Inferior parietal cortex (tissue), 1 donor: ENCODE results near the gene RCC1.
"Not testable (repeated sequence)": the region's sequence is repeated elsewhere in the genome, so short reads cannot be mapped to it uniquely, and the experiment has no call there.

ENCODE experiments used
- DNase-seq: peaks from one replicate; pipeline ENCODE4 v3.0.0-alpha.2; 2016; ENCODE audit errors: extremely low spot score

RCC1 gene

GRCh38 chr1:28548318-28548717 is 42.5 kb downstream of the RCC1 start:
- no peak for DNase-seq

GRCh38 chr1:28551381-28551780 is 45.5 kb downstream of the RCC1 start:
- no peak for DNase-seq

DNA sequence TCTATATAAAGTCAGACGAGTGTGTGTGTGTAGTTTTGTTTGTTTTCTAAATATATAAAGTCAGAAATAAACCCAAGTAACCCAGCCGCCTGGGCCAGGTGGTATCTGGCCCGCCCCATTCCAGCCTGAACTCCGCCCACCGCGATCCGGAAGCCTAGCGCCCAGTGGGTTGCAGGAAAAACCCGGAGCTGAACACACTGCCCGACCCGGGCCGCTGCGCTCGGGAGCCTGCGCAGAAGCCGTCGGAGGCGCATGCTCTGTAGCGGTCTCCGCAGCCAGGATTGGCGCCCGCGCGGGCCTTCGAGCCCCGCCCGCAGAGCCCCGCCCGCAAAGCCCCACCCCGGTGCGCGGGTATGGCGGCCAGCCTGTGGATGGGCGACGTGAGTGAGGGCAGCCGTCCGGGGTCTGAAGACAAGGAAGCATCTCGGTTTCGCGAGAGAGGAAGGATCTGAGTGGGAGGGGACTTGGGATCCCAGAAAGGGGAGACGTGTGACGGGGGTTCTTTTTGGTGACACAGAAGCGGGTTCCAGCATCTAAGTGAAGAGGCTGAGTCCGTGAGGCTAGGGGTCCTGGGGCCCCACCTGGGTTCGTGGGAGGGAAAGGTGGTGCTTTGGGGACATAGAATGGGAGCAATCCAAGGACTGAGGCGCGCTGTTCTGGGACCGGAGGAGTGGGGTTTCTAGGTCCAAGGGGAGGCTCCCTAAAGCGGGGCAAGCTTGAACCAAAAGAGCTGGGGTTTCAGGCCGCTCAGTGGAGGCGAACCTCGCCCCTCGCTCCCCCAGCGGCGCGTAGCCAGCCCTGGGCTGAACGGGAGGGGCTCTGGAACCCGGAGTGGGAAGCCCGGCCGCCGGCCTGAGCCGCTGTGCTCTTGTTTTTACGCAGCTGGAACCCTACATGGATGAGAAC is 47.2 kb downstream of the RCC1 start, which contains the start of gene TRNAU1AP:
Gene TRNAU1AP (plus strand): TSS at position 328 of the 906 bp plus-strand sequence. CDS start 26 bp downstream, at position 354.
- peak; percentile 96 for DNase-seq

- DNase-seq: no peak
These were observed 55.0 kb downstream of the RCC1 start for GRCh38 chr1:28560886-28561285.

DNA sequence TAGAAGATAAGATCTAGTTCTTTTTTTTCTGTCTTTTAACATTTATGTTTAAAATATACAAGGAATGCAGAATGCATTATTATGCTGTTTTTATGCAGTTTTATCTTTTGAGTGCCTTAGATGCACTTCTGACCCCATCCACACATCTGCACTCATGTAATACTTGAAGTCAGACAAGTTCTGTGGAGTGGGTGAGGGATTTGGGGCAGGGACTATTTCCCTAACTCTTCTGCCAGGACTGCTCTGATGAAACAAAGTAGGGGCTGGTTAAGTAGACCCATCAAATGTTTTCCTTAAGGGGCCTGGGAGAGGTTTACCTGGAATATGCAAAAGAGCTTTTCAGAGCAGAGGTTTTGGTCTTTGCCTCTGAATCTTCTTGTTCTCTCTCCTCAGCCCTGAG is 58.5 kb downstream of the RCC1 start:
- no peak for DNase-seq

GRCh38 chr1:28565040-28565439 is 59.2 kb downstream of the RCC1 start:
- DNase-seq: no peak

- no peak for DNase-seq
These were observed 59.9 kb downstream of the RCC1 start for GRCh38 chr1:28565726-28566125.

DNA sequence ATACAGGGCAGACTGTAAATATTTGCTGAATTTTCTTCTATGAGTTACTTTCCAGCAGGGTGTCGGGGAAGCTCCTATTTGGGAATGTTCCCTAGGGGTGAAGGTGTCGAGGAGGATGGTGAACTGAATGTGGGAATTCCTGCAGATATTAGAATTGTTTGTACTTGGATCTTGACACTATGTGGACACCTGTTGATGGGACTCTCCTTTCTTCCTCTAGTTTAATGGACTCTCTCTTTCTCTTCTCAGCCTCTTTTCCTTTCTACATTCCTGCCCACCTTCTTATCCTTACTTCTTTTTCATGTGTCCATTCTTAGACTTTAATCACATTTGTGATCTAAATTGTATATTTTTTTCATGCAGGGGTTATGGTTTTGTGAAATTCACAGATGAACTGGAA is 61.1 kb downstream of the RCC1 start:
- no peak for DNase-seq

GRCh38 chr1:28571911-28572310 is 66.1 kb downstream of the RCC1 start:
- no peak for DNase-seq

DNA sequence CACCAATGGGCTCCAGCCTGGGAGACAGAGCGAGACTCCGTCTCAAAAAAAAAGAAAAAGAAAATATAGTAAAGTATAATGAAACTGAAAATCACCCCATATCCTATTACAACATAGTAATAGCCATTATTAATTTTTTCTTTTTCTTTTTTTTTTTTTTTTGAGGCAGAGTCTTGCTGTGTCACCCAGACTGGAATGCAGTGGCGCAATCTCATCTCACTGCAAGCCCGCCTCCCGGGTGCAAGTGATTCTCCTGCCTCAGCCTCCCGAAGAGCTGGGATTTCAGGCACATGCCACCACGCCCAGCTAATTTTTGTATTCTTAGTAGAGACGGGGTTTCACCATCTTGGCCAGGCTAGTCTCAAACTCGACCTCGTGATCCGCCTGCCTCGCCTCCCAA is 67.0 kb downstream of the RCC1 start:
- DNase-seq: not testable (repeated sequence)

GRCh38 chr1:28573564-28573963 is 67.7 kb downstream of the RCC1 start:
- no peak for DNase-seq

DNA sequence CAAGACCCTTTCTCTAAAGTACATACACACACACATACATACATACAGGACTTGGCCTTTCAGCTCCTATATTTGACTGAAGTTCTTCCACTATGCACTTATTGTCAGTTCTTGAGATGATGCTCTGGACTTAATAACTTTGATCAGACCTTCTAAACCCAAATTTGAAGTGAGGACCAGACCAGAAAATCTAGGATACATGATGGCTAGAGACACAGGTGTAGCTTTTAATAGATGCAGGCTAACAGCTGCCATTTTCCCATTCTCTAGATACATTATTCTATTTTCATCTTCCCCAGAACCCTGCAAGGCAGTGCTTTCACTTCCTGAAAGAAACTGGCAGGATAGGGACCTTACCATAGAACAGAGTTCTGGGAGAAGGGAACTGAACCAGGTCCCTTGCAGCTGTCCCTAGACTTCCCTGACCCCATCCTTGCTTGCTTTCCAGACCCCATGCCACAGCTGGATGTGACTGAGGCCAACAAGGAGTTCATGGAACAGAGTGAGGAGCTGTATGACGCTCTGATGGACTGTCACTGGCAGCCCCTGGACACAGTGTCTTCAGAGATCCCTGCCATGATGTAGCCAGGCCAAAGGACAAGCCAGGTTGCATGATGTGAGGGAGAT is 71.3 kb downstream of the RCC1 start:
- DNase-seq: no peak

DNA sequence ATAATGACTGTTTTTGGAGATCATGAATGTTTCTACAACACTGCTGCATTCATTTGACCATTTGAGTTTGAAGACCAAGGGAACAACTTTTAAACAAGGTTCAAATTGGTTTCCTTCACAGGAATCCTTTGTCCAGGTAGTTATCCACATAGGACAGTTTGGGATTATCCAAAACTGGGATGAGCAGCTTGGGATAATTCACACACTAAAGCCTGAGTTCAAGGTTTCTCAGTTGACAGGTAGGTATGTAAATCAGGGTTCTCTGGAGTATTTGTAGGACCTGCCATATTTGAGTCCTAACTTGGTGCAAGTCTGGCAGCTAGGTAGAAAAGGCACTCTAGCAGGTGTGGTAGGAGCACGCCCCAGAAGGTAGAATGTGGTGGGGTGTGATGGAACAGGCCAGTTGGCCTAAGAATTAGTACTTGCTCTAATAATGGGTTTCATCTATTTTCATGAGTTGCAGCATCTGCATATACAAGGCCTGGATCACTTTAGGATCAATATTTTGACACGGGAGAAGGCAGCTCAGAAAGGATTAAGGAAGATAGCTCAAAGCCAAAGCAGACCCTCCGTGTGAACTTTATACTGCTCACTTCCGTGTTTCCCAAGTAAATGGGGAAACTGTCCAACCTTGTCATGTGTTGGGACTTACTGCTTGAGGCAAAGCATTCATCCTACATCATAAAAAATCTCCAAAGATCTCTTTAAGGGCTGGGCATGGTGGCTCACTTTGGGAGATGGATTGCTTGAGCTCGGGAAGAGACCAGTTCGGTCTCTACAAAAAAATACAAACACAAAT is 72.1 kb downstream of the RCC1 start:
- no peak for DNase-seq

DNA sequence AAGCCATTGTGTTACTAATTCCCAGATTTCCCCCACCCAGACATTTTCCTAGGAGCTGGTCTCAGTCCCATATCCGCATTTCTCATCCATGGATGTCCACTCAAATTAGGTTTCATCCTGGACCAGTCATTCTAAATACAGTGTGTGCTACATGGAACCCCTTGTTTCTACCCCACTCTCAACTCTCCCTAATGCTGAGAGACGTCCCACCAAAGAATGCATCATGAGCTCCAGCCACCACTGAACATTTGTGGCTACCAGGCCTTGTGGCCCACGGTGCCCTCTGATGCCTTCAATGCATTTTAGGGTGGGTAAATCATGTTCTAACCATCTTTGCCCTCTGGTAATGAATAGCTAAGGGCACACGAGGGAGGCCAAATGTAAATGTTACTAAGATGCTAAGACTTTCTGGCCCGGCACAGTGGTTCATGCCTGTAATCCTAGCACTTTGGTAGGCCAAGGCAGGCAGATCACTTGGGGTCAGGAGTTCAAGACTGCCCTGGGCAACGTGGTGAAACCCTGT is 72.9 kb downstream of the RCC1 start:
- DNase-seq: no peak

DNA sequence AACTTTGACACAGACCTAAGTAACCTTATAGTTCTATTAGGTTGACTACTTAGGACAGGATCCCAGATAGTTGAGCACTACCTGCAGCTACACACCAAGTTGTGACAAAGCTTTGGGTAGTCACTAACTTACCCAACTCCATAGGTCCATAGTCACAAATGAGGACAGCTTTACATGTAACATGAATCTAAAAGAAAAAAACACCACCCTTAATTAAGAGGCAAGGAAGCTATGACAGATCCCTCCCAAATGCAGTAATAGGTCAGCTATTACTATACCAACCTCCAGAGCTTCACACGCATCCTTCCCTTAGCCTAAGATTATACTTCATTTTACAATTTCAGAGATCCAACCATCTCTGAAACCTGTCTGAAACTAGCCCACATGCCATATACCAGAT is 73.6 kb downstream of the RCC1 start:
- DNase-seq: no peak

- DNase-seq: peak; percentile 36
These were observed 75.1 kb downstream of the RCC1 start for GRCh38 chr1:28580722-28581530.

GRCh38 chr1:28581531-28582247 is 75.8 kb downstream of the RCC1 start:
- DNase-seq: peak; percentile 96

DNA sequence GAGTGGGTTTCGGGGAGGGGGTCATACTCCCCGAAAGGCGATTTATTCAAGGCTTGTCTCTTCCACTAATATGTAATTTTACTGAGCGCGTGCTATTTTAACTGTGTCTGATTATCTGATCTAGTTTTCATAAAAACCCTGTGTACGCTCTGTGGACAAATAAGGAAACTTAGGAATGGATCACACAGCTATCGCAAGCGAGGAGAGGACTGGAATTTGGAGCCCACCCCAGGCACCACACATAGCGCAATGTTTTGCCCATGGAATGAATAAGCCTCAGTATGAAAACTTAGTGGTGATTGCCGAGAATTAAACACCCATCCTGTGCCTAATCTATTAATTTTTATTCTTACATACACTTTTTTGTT is 76.4 kb downstream of the RCC1 start:
- no peak for DNase-seq

- DNase-seq: not testable (repeated sequence)
These were observed 80.9 kb downstream of the RCC1 start for GRCh38 chr1:28586585-28587391.
